C4-2B (cell line): ENCODE measurements around the gene CASK.

Experiments
- H3K27ac ChIP-seq: fragments of 450-650 bp; 2 replicates; pipeline ENCODE4 v1.5.1; 2017
- CTCF ChIP-seq: fragments of 450-650 bp; conservative IDR thresholded peaks from 2 replicates; pipeline ENCODE4 v1.5.1; 2017; ENCODE audit warnings: mild to moderate bottlenecking
- ZFX ChIP-seq: fragments of 450-650 bp; IDR thresholded peaks from 2 replicates; pipeline ENCODE4 v1.6.1; 2017

The CASK gene

GRCh38 chrX:41522081-41522480 is 401.3 kb downstream of the CASK start:
- H3K27ac ChIP-seq = no peak overlapping the region
- TF ChIP-seq ZFX = no peak
- TF ChIP-seq CTCF = no peak

DNA sequence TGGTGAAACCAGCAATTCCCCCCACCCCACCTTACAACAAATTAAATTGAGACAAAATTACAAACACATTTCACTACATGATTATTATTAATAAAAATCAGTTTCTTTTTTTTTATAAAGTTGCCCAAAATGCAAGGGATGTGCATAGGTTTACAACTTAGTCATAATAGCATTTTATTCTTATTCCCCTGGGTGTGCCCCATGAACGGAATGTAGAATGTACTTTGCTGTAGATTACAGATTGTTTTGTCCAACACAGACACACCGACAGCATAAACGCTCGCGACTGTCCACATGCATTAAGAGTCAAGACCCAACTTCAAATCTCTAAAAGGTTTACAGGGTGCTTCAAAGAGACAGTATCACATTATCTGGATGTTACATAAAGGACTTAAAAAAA is 403.9 kb downstream of the CASK start:
- TF ChIP-seq CTCF (no peak), ZFX (no peak)

DNA sequence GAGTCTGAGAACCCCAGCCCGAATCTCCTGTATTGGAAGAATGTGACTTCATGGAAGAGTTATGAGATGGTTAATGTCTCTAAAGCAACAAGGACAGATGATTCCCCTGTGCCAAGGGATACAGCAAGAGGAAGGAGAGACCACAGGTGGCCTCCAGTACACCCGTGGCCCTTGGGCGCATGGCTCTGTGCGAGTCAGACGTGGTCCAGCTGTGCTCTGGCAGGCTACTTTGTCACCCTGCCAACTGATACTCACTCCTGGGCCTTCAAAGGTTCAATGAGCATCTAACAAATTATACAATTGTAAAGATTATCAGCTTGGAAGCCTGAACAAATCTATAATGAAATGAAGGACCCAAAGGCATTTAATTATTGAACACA is 404.5 kb downstream of the CASK start:
- no peak overlapping the region for H3K27ac ChIP-seq
- TF ChIP-seq ZFX (no peak), CTCF (no peak)

More for the DNA sequence above, 403.9 kb downstream of the CASK start:
- no peak overlapping the region for H3K27ac ChIP-seq

DNA sequence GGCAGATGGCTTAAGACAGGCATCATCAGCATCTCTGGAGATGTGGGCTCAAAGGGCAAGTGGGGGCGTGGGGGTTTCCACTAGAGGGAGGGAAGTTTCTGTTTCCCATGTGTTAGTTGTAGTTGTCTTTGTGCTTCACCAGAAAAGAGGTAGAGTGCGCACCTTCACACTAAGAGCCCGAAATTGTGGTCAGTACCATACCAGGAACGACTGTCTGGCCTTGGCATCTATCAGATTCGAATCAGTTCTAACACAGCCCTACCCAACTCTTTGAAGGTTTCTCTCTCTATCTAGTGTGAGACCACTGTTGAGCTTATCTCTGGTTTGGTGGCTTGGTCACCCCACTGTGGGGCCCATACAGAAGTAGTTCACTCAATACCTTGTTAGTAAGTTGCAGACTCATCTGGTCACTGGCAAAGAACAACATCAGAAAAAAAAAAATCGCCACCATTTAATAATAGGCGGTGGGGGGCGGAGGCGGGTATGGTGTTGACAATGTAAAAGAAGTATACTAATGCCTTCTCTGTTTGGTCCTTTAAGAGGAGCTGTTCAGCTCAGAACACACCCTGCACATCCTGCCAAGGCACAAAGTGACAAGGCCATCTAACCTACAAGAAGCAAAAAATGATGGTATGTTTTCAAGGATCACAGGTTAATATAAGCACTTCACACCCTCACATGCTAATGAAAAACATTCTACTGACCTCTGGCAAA is 405.1 kb downstream of the CASK start:
- no peak overlapping the region for H3K27ac ChIP-seq
- TF ChIP-seq ZFX = no peak
- no peak for TF ChIP-seq CTCF

GRCh38 chrX:41516999-41517765 is 406.2 kb downstream of the CASK start:
- H3K27ac ChIP-seq = no peak overlapping the region
- TF ChIP-seq CTCF (no peak), ZFX (no peak)

DNA sequence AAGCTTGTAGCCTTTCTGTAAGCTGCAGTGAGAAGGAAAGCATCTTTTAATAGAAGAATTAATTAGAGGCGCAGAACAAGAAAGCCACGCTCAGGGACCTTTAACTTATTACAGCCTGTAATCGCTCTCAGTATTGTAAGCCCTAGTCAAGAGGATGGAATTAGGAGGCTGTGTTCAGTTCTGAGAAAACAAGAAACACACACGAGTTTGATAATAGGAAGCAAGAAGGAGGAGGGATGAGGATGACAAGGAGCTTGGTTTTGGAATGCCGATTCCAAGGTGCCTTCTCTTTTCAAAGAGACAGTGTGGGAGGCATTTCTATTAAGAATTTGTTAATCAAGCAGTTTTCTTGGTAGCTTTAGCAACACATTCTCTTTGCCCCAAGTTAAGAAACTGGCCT is 406.9 kb downstream of the CASK start:
- TF ChIP-seq ZFX = no peak
- no peak for TF ChIP-seq CTCF
- no peak overlapping the region for H3K27ac ChIP-seq

DNA sequence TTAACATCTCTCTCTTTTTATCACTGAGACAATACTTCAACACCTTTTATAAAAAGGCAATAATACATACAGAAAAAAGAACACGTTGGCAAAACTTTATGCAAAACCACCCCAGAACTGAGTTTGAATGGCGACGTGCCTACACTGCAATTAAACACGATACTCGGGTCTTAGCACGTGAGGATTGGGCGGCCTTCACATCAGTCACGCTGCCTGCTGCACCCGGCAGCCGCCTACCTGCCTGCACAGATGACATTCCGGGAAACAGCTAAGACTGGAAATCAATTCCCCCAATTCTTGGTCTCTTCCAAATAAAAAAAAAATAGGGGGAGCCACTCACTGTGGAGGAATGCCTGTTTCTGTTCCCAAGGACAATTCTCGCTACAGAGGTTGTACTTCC is 408.0 kb downstream of the CASK start:
- no peak overlapping the region for H3K27ac ChIP-seq
- TF ChIP-seq CTCF = no peak
- no peak for TF ChIP-seq ZFX
